GM19468 (cell line): ENCODE results near the gene SLC13A3.

Experiments
- ATAC-seq: cut with Tn5 transposase; IDR thresholded peaks from one replicate; pipeline ENCODE4 v1.9.1; 2021; ENCODE audit warnings: mild to moderate bottlenecking, moderate library complexity, moderate number of reproducible peaks; ENCODE audit not compliant: unreplicated experiment; ENCODE audit errors: extremely low read depth

SLC13A3 gene, protein sequence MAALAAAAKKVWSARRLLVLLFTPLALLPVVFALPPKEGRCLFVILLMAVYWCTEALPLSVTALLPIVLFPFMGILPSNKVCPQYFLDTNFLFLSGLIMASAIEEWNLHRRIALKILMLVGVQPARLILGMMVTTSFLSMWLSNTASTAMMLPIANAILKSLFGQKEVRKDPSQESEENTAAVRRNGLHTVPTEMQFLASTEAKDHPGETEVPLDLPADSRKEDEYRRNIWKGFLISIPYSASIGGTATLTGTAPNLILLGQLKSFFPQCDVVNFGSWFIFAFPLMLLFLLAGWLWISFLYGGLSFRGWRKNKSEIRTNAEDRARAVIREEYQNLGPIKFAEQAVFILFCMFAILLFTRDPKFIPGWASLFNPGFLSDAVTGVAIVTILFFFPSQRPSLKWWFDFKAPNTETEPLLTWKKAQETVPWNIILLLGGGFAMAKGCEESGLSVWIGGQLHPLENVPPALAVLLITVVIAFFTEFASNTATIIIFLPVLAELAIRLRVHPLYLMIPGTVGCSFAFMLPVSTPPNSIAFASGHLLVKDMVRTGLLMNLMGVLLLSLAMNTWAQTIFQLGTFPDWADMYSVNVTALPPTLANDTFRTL

GRCh38 chr20:46651091-46651962 lies at the start of gene SLC13A3:
Gene SLC13A3, minus strand, starts transcription at chr20:46651459. Its CDS starts 38 bp downstream, at chr20:46651421.
- no peak for ATAC-seq

DNA sequence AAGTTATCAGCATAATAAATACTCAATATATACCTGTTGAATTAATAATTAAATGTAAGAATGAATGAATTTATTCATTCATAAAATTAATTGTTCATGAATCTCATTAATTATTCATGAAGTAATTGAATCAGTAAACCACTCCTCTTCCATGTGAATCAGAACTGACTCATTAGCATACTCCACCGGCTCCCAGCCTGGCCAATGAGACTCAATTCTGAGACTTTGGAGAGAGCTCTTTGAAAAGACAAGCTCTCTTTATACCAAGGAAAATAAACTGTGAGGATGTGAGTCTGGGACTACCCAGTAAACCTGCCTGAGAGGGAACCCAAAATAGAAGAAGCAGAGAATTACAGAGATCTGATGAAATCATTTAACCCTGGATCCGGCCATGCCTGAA lies 49.8 kb upstream of the SLC13A3 start:
- ATAC-seq, result no peak

GRCh38 chr20:46700481-46700880 lies 49.2 kb upstream of the SLC13A3 start:
- ATAC-seq, result no peak

- no peak for ATAC-seq
These were observed 48.5 kb upstream of the SLC13A3 start for GRCh38 chr20:46699651-46700359.

- ATAC-seq, result no peak
These were observed 47.5 kb upstream of the SLC13A3 start for GRCh38 chr20:46698788-46699187.

- no peak for ATAC-seq
These were observed 45.6 kb upstream of the SLC13A3 start for GRCh38 chr20:46696791-46697279.

DNA sequence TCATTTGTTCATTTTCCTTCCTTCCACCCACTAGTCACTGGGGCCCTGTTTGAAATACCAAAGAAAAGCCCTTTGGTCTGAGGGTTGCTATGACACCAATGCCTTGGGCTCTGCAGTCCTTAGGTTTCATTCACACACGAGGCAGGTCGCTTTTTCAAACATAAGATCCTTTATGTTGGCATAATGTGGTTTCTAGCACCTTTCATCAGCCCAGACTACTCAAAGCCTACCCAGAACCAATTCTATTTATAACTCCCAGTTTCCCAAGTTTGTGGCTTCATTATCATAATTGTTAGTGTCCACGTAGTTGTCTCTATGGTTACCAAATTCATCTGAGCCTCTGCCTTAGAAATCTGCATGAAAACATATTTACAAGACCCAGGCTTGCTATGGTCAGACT lies 44.6 kb upstream of the SLC13A3 start:
- ATAC-seq, result no peak

DNA sequence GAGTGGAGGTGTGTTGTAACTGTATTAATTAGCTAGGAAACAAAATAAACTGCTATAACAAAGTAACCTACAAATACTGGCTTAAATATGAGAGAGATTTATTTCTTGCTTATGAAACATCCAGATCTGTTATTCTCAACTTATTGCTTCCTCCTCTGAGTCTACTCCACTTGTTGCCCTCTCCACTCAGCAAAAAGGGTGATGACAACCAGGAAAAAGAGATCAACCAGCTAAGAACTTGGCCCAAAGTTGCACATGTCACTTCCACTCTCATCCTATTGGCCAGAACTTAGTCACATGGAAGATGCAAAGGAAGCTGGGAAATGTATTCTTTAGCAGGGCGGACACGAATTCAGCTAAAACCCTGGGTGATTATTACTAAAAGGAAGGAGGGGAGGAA lies 43.2 kb upstream of the SLC13A3 start:
- no peak for ATAC-seq

DNA sequence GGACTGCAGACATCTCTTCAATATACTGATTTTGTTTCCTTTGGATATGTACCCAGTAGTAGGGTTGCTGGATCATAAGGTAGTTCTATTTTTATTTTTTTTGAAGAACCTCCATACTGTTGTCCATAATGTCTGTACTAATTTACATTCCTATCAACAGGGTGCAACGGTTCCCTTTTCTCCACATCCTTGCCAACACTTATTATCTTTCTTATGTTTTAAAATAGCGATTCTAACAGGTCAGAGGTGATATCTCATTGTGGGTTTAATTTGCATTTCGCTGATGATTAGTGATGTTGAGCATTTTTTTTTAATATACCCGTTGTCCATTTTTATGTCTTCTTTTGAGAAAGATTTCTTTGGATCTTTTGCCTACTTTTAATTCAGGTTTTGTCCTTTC lies 39.9 kb upstream of the SLC13A3 start:
- ATAC-seq, result no peak

DNA sequence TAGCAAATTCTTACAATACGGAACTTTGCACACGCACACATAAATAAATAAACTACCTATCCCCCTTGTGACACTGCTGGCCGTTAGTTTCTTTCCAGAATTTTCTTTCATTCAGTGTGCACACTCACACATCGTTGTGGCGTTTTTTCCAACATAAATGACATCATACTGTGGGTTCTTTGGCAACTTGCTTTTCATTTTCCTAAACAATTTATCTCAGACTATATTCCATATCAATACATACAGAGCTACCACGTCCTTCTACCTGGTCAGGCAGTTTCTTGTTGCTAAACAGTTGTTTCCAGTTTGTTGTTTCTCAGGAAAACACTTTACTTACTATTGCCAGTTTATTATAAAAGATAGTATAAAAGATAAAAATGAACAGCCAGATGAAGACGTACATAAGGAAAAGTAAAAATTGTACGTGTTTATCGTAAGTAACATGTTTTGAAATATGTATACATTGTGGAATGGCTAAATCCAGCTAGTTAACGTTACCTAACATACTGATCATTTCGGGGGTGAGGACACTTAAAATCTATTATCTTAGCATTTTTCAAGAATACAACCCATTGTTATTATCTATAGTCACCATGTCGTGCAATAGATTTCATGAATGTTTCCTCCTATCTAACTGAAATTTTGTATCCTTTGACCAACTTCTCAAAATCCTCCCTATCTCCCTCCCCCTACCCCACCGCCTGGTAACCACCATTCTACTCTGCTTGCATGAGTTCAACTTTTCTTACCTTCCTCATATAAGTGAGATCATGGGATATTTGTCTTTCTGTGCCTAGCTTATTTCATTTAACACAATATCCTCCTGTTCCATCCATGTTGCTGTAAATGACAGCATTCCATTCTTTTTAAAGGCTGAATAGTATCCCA lies 39.2 kb upstream of the SLC13A3 start:
- ATAC-seq, result no peak

DNA sequence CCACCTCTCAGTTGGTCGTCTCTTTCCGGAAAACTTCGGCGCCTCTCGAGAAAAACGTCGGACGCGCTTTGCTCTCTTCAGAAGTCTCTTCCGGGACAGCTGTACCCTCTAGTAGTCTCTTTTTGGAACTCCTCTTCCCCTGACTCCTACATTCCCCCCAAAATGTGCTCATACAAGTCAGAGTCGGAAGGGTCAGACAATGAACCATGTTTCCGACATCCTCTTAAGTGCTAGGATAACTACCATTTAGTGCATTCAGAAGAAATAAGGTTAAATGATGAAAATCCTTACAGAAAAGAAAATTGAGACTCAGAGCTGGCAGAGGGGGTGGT lies 38.5 kb upstream of the SLC13A3 start:
- ATAC-seq, result no peak

DNA sequence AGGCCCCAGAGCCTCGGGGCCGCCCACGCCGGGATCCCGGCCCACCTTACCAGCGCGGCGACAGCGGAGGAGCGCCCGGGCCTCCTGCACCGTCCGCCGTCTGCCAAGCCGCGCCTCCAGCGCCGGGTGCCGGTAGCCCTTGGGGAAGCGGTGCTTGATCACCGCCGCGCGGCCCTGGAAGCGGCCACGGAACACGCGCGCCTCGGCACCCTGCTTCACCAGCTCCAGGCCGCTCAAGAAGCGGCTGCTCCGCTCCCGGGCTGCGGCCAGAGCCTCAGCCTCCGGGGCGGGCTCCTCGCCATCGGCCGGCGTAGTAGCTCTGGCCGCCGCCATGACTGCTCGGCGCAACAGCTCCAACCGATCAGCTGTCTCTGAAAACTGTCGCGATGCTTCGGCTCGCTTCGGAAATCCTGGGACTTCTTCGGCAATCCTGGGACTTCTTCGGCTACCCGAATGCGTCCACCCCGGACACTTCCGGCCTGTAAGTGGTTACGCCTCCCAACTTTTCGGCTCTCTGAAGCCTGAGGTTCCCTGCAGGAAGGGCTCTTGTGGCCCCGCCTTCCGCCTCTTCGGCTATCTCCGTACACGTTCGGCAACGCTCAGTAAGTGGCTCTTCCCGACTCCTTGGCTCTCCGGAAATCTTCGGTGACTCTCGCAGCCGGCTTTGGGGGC lies 38.0 kb upstream of the SLC13A3 start, which contains the start of gene TP53RK:
TSS of gene TP53RK (minus strand) at position 363 of the 672 bp plus-strand sequence. CDS start at position 333, 30 bp downstream.
- ATAC-seq, result peak; percentile 67

DNA sequence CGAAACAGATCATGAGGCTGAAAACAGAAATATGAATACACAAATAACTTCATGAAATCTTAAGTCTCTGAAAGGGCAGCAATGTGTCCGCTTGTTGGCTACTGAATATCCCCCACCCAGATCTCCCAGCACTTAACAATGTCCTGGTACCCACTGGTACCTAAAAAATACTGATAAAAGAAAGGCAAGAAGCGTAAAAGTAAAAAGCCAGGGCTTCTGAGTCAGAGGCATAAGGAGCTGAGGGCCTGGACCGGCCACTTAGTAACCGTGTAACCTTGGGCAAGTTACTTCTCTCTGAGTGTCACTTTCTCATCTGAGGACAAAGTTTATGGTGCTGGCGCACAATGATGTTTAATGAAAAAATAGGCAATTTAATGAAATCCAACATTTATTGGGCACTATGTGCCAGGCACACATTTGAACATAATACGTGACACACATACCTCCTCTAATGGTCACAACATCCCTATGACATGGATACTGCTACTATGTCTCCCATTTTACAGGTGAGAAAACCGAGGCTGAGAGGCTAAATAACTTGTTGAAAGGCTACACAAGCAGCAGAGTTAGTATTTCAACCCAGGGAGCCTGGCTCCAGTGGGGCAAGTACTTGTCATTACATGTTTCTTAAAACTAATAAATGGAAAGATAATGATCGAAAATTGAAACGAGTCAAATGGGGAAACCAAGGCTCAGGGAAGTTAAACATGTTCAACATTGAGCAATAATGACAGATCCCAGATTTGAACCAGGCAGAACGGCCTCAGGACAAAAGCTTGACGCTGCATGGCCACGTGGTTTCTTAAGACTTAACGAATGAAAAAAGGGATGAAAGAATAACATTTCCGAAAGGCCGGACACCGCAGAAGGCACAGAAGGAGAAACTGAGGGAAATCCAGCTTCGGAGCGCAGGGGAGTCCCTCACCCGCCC lies 37.2 kb upstream of the SLC13A3 start:
- no peak for ATAC-seq

- ATAC-seq, result no peak
These were observed 32.9 kb upstream of the SLC13A3 start for GRCh38 chr20:46683939-46684750.

DNA sequence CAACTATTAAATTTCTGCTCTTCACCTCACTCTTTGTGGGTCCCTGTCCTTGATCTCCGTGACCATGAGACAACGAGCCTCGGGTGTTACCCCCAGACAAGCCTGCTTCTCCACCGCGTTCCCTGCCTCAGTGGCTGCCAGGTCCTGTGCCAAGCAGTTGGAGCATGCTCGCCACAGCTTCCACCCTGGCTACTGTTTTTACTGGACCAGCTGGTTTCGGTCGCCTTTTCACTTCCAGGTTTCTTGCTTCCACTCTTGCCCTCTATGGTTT lies 32.3 kb upstream of the SLC13A3 start:
- ATAC-seq, result no peak

GRCh38 chr20:46683011-46683667 lies 31.9 kb upstream of the SLC13A3 start:
- no peak for ATAC-seq
